NB4 (cell line): ENCODE results near the gene RFC4.

Experiments used
- DNase-seq: peaks from one replicate; pipeline ENCODE4 v3.0.0; 2010; ENCODE audit warnings: low read depth
- H3K4me3 ChIP-seq: one replicate; pipeline ENCODE4 v1.5.1; 2011; ENCODE audit warnings: mild to moderate bottlenecking, low read depth, low read length, moderate library complexity
- MYC ChIP-seq: IDR thresholded peaks from 2 replicates; pipeline ENCODE4 v1.6.1; 2011; ENCODE audit warnings: low read depth, low read length
- POLR2A ChIP-seq: IDR thresholded peaks from 2 replicates; pipeline ENCODE4 v1.6.1; 2011; ENCODE audit warnings: mild to moderate bottlenecking; ENCODE audit not compliant: insufficient read length; ENCODE audit errors: extremely low read depth
- TF ChIP-seq, protein P1 (sequence below): IDR thresholded peaks from one replicate; pipeline ENCODE4 v1.5.1; 2012; ENCODE audit warnings: low read depth, low read length
- TF ChIP-seq, protein P2 (sequence below): IDR thresholded peaks from 2 replicates; pipeline ENCODE4 v1.6.1; 2011; ENCODE audit warnings: low read depth, low read length

Gene RFC4

DNA sequence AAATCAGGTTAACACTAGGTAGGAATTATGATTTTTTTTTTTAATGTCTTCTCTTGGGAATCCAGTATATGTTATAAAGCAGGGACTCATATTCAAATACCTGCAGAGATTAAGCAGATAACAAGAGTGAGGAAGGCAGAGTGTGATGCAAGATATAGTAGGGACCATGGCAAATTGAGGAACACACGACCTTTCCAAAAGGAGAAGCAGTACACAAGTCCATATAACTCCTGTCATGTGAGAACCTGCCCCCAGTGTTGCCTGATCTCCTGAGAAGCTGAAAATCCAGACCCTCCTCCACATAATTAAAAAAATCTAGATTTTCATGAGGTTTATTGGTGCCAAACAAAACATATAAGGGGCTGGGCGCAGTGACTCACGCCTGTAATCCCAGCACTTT, 3.6 kb downstream of the RFC4 start:
- TF ChIP-seq, protein P1, sequence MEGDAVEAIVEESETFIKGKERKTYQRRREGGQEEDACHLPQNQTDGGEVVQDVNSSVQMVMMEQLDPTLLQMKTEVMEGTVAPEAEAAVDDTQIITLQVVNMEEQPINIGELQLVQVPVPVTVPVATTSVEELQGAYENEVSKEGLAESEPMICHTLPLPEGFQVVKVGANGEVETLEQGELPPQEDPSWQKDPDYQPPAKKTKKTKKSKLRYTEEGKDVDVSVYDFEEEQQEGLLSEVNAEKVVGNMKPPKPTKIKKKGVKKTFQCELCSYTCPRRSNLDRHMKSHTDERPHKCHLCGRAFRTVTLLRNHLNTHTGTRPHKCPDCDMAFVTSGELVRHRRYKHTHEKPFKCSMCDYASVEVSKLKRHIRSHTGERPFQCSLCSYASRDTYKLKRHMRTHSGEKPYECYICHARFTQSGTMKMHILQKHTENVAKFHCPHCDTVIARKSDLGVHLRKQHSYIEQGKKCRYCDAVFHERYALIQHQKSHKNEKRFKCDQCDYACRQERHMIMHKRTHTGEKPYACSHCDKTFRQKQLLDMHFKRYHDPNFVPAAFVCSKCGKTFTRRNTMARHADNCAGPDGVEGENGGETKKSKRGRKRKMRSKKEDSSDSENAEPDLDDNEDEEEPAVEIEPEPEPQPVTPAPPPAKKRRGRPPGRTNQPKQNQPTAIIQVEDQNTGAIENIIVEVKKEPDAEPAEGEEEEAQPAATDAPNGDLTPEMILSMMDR: no peak
- TF ChIP-seq, protein P2, sequence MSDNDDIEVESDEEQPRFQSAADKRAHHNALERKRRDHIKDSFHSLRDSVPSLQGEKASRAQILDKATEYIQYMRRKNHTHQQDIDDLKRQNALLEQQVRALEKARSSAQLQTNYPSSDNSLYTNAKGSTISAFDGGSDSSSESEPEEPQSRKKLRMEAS: no peak
- no peak for TF ChIP-seq MYC
- TF ChIP-seq POLR2A: no peak
- DNase-seq: no peak
- H3K4me3 ChIP-seq: no peak overlapping the region

DNA sequence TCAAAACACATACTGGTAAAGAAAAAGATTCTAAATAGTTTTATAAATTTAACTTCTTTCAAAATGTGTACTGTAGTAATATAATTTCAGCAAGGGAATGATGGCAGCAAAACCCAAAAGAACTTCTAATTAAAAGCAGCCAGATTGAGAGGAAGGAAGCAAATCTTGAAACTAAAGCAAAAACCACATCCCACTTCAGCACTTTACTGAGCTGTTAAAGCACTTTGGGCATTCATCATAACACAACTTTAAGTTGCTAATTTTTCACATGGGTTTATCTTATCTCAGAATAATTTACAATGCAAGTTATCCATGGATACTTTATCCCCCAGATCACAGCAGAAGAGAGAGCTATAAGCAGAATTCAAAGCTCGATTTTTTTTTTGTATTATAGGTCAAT, 6.0 kb downstream of the RFC4 start:
- TF ChIP-seq, protein P1: no peak
- TF ChIP-seq, protein P2: no peak
- TF ChIP-seq MYC (no peak), POLR2A (no peak)
- DNase-seq: no peak
- H3K4me3 ChIP-seq: no peak overlapping the region

DNA sequence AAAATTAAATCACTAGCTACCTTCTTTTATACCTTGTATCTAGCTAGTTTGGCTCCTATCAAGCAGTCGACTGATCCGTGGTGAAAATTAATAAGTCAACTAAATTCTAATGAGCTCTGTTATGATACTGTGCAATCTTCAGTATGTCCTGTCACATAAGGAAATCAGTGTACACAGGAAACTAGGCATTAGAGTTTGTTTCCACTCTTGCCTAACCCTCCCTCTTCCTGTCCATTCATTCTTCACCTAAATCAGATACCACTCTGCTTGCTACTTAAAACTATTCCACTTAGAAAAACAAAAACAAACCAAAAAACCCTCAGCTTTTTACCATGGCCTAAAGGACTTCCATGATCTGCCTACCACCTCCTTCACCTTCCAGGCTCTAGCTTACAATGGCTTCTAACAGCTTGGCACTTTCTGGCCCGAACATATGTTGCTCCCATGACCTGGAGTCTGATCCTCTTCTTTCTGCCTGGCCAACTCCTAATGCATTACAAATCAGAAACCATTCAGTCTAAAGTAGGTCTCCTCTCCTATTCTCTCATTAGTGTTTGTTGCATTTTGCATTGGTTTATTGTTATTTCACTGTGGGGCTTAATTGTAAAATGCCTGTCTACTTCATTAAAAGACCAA, 7.9 kb downstream of the RFC4 start:
- H3K4me3 ChIP-seq: no peak overlapping the region
- TF ChIP-seq MYC: no peak
- TF ChIP-seq, protein P1: no peak
- TF ChIP-seq, protein P2: no peak
- no peak for TF ChIP-seq POLR2A
- DNase-seq: no peak

DNA sequence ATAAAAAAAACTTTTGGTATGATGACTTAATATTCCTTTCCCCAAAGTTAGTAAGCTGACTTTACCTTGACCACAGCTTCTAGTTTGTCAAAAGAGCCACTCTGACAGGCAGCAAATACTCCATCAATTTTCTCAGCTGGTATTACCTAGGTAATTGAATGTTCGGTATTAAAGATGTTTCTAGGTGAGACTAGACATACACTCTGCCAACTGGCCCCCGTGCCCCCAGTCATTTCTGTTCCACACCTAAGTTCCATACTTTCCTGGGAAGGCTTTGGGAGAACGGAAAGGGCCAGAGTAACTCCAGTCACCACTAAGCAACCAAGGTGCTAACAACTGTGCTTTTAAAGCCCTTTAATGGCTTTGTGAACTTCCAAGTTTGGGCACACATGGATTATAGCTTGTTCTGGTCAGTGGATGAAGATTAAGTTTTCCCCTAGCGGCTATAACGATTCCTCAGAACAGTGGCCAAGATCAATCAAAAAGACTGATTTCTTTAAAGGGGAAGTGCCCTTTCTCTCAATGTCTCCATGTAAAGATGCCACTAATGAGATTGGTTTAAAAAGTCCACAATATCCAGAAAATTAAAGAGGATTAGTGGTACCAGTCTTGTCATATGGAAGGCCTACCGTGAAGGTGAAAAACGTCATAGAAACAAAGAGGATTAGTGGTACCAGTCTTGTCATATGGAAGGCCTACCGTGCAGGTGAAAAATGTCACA, 15.9 kb downstream of the RFC4 start:
- no peak overlapping the region for H3K4me3 ChIP-seq
- DNase-seq: peak; percentile 64
- TF ChIP-seq MYC (no peak), POLR2A (peak; percentile 27)

DNA sequence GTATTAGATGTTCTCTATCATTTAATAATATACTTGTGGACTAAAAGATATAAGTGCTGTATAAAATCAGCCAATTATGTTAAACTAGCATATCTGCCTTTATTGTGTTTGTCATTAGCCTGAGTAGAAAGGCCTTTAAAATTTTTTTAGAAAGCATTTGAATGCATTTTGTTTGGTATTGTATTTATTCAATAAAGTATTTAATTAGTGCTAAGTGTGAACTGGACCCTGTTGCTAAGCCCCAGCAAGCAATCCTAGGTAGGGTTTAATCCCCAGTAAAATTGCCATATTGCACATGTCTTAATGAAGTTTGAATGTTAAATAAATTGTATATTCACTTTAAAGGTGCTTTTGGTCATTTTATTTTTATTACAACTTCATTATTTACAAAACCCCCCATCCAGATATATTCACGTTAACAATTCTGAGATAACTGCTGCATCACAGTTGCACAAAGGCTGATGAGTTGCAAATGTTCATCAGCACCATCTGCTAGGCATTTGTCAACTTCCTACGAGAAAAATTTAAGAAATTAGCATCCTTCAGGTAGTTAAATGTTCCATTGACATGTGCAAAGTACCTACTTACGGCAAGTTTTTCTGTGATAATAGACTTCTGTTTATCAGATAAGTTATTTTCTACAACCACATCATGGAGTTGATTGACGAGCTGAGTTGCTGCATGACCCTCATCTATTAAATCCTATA, 16.6 kb downstream of the RFC4 start:
- TF ChIP-seq, protein P2: no peak
- TF ChIP-seq, protein P1: no peak
- TF ChIP-seq MYC (no peak), POLR2A (no peak)
- H3K4me3 ChIP-seq: no peak overlapping the region
- DNase-seq: peak; percentile 50
